H1 (cell line): Measurements from ENCODE around the gene SSH2. TPM values are rescaled to one million over a fixed set of nuclear protein-coding genes. Genes with fewer than 3 reads are reported as not detected.

Source experiments
- CTCF ChIA-PET: fragments of 300-600 bp; sonication (Branson Sonifier 250); formaldehyde crosslinking; loops from one replicate; lab custom pipeline; 2021; ENCODE audit not compliant: partially characterized antibody; lab: Charles Lee
- POLR2A ChIA-PET: fragments of 300-600 bp; sonication (Branson Sonifier 250); formaldehyde crosslinking; loops from one replicate; lab custom pipeline; 2021; ENCODE audit warnings: inconsistent platforms; ENCODE audit not compliant: partially characterized antibody; lab: Charles Lee
- DNase-seq, 2 experiments: peaks; one replicate each; pipeline versions ENCODE4 v3.0.0 to v3.0.0-alpha.2; 2010 to 2022; ENCODE audit warnings: low spot score in 2 of 2, low read depth in 1 of 2, mixed read lengths in 1 of 2
- FAIRE-seq: peaks from 2 replicates; lab custom pipeline; 2011; peaks lifted over from hg19 to GRCh38; lab: Jason Lieb, UNC
- H2AFZ ChIP-seq: 2 replicates; pipeline ENCODE4 v1.8.1; 2012; ENCODE audit warnings: low read length, inconsistent platforms
- H2AK5ac ChIP-seq: 2 replicates; pipeline ENCODE4 v1.6.1; 2013; ENCODE audit warnings: low read depth, low read length
- H2BK120ac ChIP-seq: replicated peaks from 2 replicates; pipeline ENCODE3; 2013; ENCODE audit warnings: low read depth, low read length, inconsistent platforms
- H2BK12ac ChIP-seq: 2 replicates; pipeline ENCODE4 v1.6.1; 2013; ENCODE audit warnings: low read depth, low read length
- H2BK15ac ChIP-seq: 2 replicates; pipeline ENCODE4 v1.6.1; 2013; ENCODE audit warnings: low read length
- H2BK20ac ChIP-seq: 2 replicates; pipeline ENCODE4 v1.6.1; 2013; ENCODE audit warnings: low read length
- H2BK5ac ChIP-seq: 2 replicates; pipeline ENCODE4 v1.6.1; 2013; ENCODE audit warnings: low read depth, low read length
- H3K14ac ChIP-seq: 2 replicates; pipeline ENCODE4 v1.6.1; 2013; ENCODE audit warnings: inconsistent platforms; ENCODE audit not compliant: insufficient read length
- H3K18ac ChIP-seq: 2 replicates; pipeline ENCODE4 v1.6.1; 2013; ENCODE audit warnings: low read length; ENCODE audit errors: extremely low read depth
- H3K23ac ChIP-seq: 2 replicates; pipeline ENCODE4 v1.6.1; 2013; ENCODE audit warnings: inconsistent platforms; ENCODE audit not compliant: insufficient read length
- H3K23me2 ChIP-seq: 2 replicates; pipeline ENCODE4 v1.6.1; 2013; ENCODE audit warnings: low read depth, low read length
- H3K27ac ChIP-seq: 2 replicates; pipeline ENCODE4 v1.6.1; 2011; ENCODE audit warnings: low read depth, low read length, inconsistent platforms
- H3K27me3 ChIP-seq, 4 experiments: replicated peaks in 1 of 4; 1 replicate in 1 of 4; 2 replicates in 3 of 4; pipeline versions ENCODE4 v1.6.1 to v1.8.1; 2011 to 2013; ENCODE audit warnings: low read length in 3 of 4, mild to moderate bottlenecking in 3 of 4, inconsistent platforms in 2 of 4, mixed read lengths in 2 of 4, moderate library complexity in 1 of 4; ENCODE audit not compliant: control insufficient read depth in 3 of 4, insufficient read depth in 3 of 4; ENCODE audit errors: extremely low read depth in 1 of 4
- H3K36me3 ChIP-seq, 4 experiments: 2 replicates each; pipeline versions ENCODE4 v1.6.1 to v1.8.1; 2011 to 2013; ENCODE audit warnings: mild to moderate bottlenecking in 4 of 4, low read length in 3 of 4, moderate library complexity in 2 of 4, control low read depth in 1 of 4, inconsistent platforms in 1 of 4; ENCODE audit not compliant: insufficient read depth in 4 of 4, control insufficient read depth in 2 of 4
- H3K4ac ChIP-seq: replicated peaks from 2 replicates; pipeline ENCODE3; 2013; ENCODE audit warnings: low read length, low read depth, mixed read lengths, inconsistent platforms; ENCODE audit not compliant: insufficient read length
- H3K4me1 ChIP-seq, 4 experiments: replicated peaks in 1 of 4; 1 replicate in 1 of 4; 2 replicates in 3 of 4; pipeline versions ENCODE4 v1.6.1 to v1.8.1; 2011 to 2013; ENCODE audit warnings: low read length in 3 of 4, inconsistent platforms in 2 of 4, mixed read lengths in 1 of 4; ENCODE audit not compliant: insufficient read depth in 4 of 4, control insufficient read depth in 3 of 4
- H3K4me2 ChIP-seq, 2 experiments: 2 replicates each; pipeline versions ENCODE4 v1.6.1 to v1.8.1; 2011 to 2013; ENCODE audit warnings: low read depth in 2 of 2, low read length in 2 of 2, control low read depth in 1 of 2, inconsistent platforms in 1 of 2, mild to moderate bottlenecking in 1 of 2; ENCODE audit not compliant: insufficient read depth in 1 of 2
- H3K4me3 ChIP-seq, 4 experiments: fragments of 200-600, 300-600 bp in 1 of 4; sonication (generic), shearing (Covaris generic), sonication (Bioruptor Twin) in 1 of 4; 2 replicates each; pipeline versions ENCODE4 v1.5.1 to v1.8.1; 2011 to 2016; ENCODE audit warnings: low read length in 4 of 4, low read depth in 3 of 4, control low read depth in 2 of 4, inconsistent platforms in 2 of 4, mild to moderate bottlenecking in 2 of 4, mixed read lengths in 1 of 4, moderate library complexity in 1 of 4; ENCODE audit not compliant: insufficient read depth in 2 of 4; ENCODE audit errors: extremely low read depth in 1 of 4
- H3K56ac ChIP-seq: replicated peaks from 2 replicates; pipeline ENCODE3; 2013; ENCODE audit warnings: low read depth, mild to moderate bottlenecking, mixed read lengths, low read length, inconsistent platforms; ENCODE audit not compliant: insufficient read length
- H3K79me1 ChIP-seq: 2 replicates; pipeline ENCODE4 v1.6.1; 2013; ENCODE audit warnings: low read depth, low read length, control low read depth
- H3K79me2 ChIP-seq, 2 experiments: 2 replicates each; pipeline versions ENCODE4 v1.6.1 to v1.8.1; 2012 to 2013; ENCODE audit warnings: low read length in 2 of 2, mild to moderate bottlenecking in 2 of 2, inconsistent platforms in 1 of 2; ENCODE audit not compliant: insufficient read depth in 2 of 2, control insufficient read depth in 1 of 2
- H3K9ac ChIP-seq, 4 experiments: replicated peaks in 1 of 4; 1 replicate in 1 of 4; 2 replicates in 3 of 4; pipeline versions ENCODE4 v1.6.1 to v1.8.1; 2011 to 2013; ENCODE audit warnings: low read depth in 3 of 4, low read length in 3 of 4, control low read depth in 2 of 4, mild to moderate bottlenecking in 2 of 4, moderate library complexity in 2 of 4, inconsistent platforms in 1 of 4; ENCODE audit errors: extremely low read depth in 1 of 4
- H3K9me3 ChIP-seq, 2 experiments: 2 replicates each; pipeline versions ENCODE4 v1.6.1 to v1.8.1; 2012 to 2013; ENCODE audit warnings: mild to moderate bottlenecking in 2 of 2, moderate library complexity in 2 of 2, control low read depth in 1 of 2, inconsistent platforms in 1 of 2, low read depth in 1 of 2, low read length in 1 of 2, mixed read lengths in 1 of 2; ENCODE audit not compliant: insufficient read depth in 2 of 2
- H4K20me1 ChIP-seq, 2 experiments: replicated peaks in 1 of 2; 2 replicates each; pipeline versions ENCODE3 to v1.8.1; 2011 to 2013; ENCODE audit warnings: inconsistent platforms in 2 of 2, low read length in 2 of 2, mild to moderate bottlenecking in 1 of 2; ENCODE audit not compliant: insufficient read depth in 2 of 2, control insufficient read depth in 1 of 2
- H4K5ac ChIP-seq: 2 replicates; pipeline ENCODE4 v1.6.1; 2013; ENCODE audit warnings: low read length, low read depth, mixed read lengths, inconsistent platforms; ENCODE audit not compliant: insufficient read length
- H4K8ac ChIP-seq: 2 replicates; pipeline ENCODE4 v1.8.0; 2013; ENCODE audit warnings: mild to moderate bottlenecking, moderate library complexity, low read length, inconsistent platforms; ENCODE audit not compliant: insufficient read depth; ENCODE audit errors: extremely low read depth
- H4K91ac ChIP-seq: replicated peaks from 2 replicates; pipeline ENCODE3; 2013; ENCODE audit warnings: low read length, mixed read lengths, inconsistent platforms; ENCODE audit not compliant: insufficient read length
- BACH1 ChIP-seq: IDR thresholded peaks from 2 replicates; pipeline ENCODE4 v1.6.1; 2012; ENCODE audit warnings: low read length, improper control_type of control experiment
- BCL11A ChIP-seq, 2 experiments: IDR thresholded peaks; one replicate each; pipeline ENCODE4 v1.6.1; 2011; ENCODE audit warnings: low read depth in 2 of 2, low read length in 2 of 2, mild to moderate bottlenecking in 2 of 2
- JUN ChIP-seq: IDR thresholded peaks from 2 replicates; pipeline ENCODE4 v1.6.1; 2011; ENCODE audit warnings: low read depth, mild to moderate bottlenecking, improper control_type of control experiment, low read length
- KDM5A ChIP-seq: fragments of 200-600 bp; IDR thresholded peaks from 2 replicates; pipeline ENCODE4 v1.7.1; 2012; ENCODE audit warnings: mild to moderate bottlenecking, low read length, inconsistent platforms, mixed read lengths
- NRF1 ChIP-seq: IDR thresholded peaks from 2 replicates; pipeline ENCODE4 v1.6.1; 2011; ENCODE audit warnings: mild to moderate bottlenecking, low read depth, low read length, improper control_type of control experiment
- PHF8 ChIP-seq: fragments of 200-600 bp; sonication (generic); conservative IDR thresholded peaks from 2 replicates; pipeline ENCODE4 v1.7.1; 2012; ENCODE audit warnings: low read depth, mild to moderate bottlenecking, inconsistent platforms, low read length, moderate library complexity
- POLR2A ChIP-seq, 2 experiments: IDR thresholded peaks; 1 replicate in 1 of 2; 2 replicates in 1 of 2; pipeline ENCODE4 v1.6.1; 2011; ENCODE audit warnings: low read depth in 2 of 2, low read length in 2 of 2, mild to moderate bottlenecking in 2 of 2; ENCODE audit errors: control extremely low read depth in 1 of 2
- RNF2 ChIP-seq: fragments of 200-900, 300-1000 bp; sonication (generic); IDR thresholded peaks from 2 replicates; pipeline ENCODE4 v1.7.1; 2016; ENCODE audit warnings: borderline replicate concordance, low read depth, mild to moderate bottlenecking, antibody characterized with exemption, low read length; ENCODE audit not compliant: poor library complexity, severe bottlenecking; ENCODE audit errors: missing control alignments
- RXRA ChIP-seq: IDR thresholded peaks from 2 replicates; pipeline ENCODE4 v1.6.1; 2011; ENCODE audit warnings: low read depth, mild to moderate bottlenecking, low read length, moderate library complexity; ENCODE audit not compliant: insufficient read depth
- SP1 ChIP-seq: IDR thresholded peaks from 2 replicates; pipeline ENCODE4 v1.6.1; 2011; ENCODE audit warnings: low read depth, low read length
- SP2 ChIP-seq: IDR thresholded peaks from 2 replicates; pipeline ENCODE4 v1.6.1; 2012; ENCODE audit warnings: mild to moderate bottlenecking, low read length, inconsistent platforms
- SP4 ChIP-seq: IDR thresholded peaks from 2 replicates; pipeline ENCODE4 v1.6.1; 2012; ENCODE audit warnings: low read length, inconsistent platforms
- SUZ12 ChIP-seq: fragments of 200-600 bp; sonication (generic); IDR thresholded peaks from 2 replicates; pipeline ENCODE4 v1.6.1; 2012; ENCODE audit warnings: mild to moderate bottlenecking, inconsistent platforms, low read length, moderate library complexity, mixed read lengths
- TAF1 ChIP-seq: IDR thresholded peaks from 2 replicates; pipeline ENCODE4 v1.6.1; 2011; ENCODE audit warnings: mild to moderate bottlenecking, low read depth, low read length
- WGBS, 2 experiments: shearing (Covaris generic) in 1 of 2; methylation state at CpG; one replicate each; pipeline versions ENCODE4 v1.1.6 to v1.1.7; 2013 to 2015; ENCODE audit warnings: low lambda C conversion rate in 2 of 2, mixed read lengths in 2 of 2, inconsistent platforms in 1 of 2, low coverage in 1 of 2, missing lambda C conversion rate in 1 of 2; ENCODE audit not compliant: insufficient replicate concordance in 2 of 2, insufficient coverage in 1 of 2, insufficient read length in 1 of 2; ENCODE audit errors: extremely low coverage in 1 of 2, missing lambda C conversion rate in 1 of 2; 5-methylcytosine and 5-hydroxymethylcytosine counted together
- polyA plus RNA-seq, 7 experiments: library from polyadenylated mRNA; depleted of rRNA in 3 of 7; stranded (reverse) in 5 of 7; unstranded in 2 of 7; fragments of >200 nt in 5 of 7; fragments of 200-250 nt in 2 of 7; gene quantifications; 1 replicate in 5 of 7; 2 replicates in 1 of 7; 4 replicates in 1 of 7; pipeline versions ENCODE4 v1.2.1 to v1.2.3, GENCODE V29; 2011 to 2013; ENCODE audit warnings: missing spikeins in 2 of 7, mixed read lengths in 2 of 7
- total RNA-seq: library from RNA; stranded (reverse); fragmentation: NEBNext Ultra II Directional; extraction: Animal tissue kit (Norgen Biotek cat#: 25700); gene quantifications from 2 replicates; pipeline ENCODE4 v1.2.1, GENCODE V29; 2021

SSH2 gene
- total and polyA plus RNA-seq, 2 of the 8 experiments (the other 6 are each of a cell fraction or from before 2014, with no cell fraction given), result 5.2 to 15.9 TPM

DNA sequence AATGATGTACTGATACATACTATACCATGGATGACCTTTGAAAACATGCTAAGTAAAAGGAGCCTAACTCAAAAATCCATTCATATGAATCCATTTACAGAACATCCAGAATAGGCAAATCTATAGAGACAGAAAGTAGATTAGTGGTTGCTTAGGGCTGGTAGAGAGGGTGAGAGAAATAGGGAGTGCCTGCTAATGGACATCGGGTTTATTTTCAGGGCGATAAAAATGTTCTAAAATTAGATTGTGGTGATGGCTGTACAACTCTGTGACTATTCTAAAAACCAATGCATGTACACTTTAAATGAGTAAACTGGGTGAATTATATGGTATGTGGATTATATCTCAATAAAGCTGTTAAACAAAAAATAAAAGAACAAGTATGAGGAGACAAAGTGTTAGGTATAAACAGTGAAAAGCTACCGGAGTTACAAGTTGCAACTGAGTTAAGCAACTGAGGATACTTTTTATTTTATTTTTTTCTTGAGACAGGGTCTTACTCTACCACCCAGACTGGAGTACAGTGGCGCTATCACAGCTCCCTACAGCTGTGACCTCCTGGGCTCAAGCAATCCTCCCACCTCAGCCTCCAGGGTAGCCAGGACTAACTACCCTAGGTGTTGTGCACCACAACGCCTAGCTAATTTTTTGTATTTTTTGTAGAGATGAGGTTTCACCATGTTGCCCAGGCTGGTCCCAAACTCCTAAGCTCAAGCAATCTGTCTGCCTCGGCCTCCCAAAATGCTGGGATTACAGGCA is 231.8 kb downstream of the SSH2 start:
- no peak overlapping the region for H3K56ac ChIP-seq
- no peak for DNase-seq
- CTCF ChIA-PET, result interaction anchor here (0.7 to 1.5 kb wide), 4 partner anchors 59 to 88 kb away, joined by 3 to 4 read pairs (median 3); no protein-coding TSS in a partner anchor
- no peak for TF ChIP-seq SP1
- no peak for TF ChIP-seq BACH1
- no peak for TF ChIP-seq JUN
- TF ChIP-seq PHF8, result no peak
- TF ChIP-seq RNF2, result no peak
- TF ChIP-seq BCL11A (IDR thresholded peaks at IDR 0.05; ENCODE audit: low read depth in 2 of 2, low read length in 2 of 2), result no peak
- TF ChIP-seq POLR2A (IDR thresholded peaks at IDR 0.05; ENCODE audit: control extremely low read depth in 1 of 2, low read depth in 2 of 2, low read length in 2 of 2), result no peak
- no peak for TF ChIP-seq SP2
- TF ChIP-seq SP4, result no peak
- no peak for TF ChIP-seq KDM5A
- no peak for TF ChIP-seq TAF1
- no peak for TF ChIP-seq SUZ12
- no peak for TF ChIP-seq RXRA
- TF ChIP-seq NRF1, result no peak

More for the DNA sequence above, 231.8 kb downstream of the SSH2 start:
- no peak overlapping the region for H3K4ac ChIP-seq
- H3K79me1 ChIP-seq, result no peaks in the 10 kb centered on the region
- no peak overlapping the region for H2AK5ac ChIP-seq
- no peak overlapping the region for H3K4me3 ChIP-seq
- no peak overlapping the region for H4K8ac ChIP-seq
- H3K23ac ChIP-seq, result no peak overlapping the region
- H3K27ac ChIP-seq, result no peak overlapping the region
- no peak overlapping the region for H3K18ac ChIP-seq
- no peak overlapping the region for H2AFZ ChIP-seq
- H2BK12ac ChIP-seq, result no peak overlapping the region
- no peaks in the 10 kb centered on the region for H3K36me3 ChIP-seq
- no peak overlapping the region for H4K91ac ChIP-seq
- H3K14ac ChIP-seq, result no peak overlapping the region
- H2BK15ac ChIP-seq, result no peak overlapping the region
- H4K5ac ChIP-seq, result no peak overlapping the region
- H3K4me1 ChIP-seq, result no peaks in the 10 kb centered on the region
- FAIRE-seq, result no peak
- no peak overlapping the region for H2BK5ac ChIP-seq
- no peak overlapping the region for H3K9ac ChIP-seq
- H2BK120ac ChIP-seq, result no peak overlapping the region
- no peaks in the 10 kb centered on the region for H3K27me3 ChIP-seq
- no peaks in the 10 kb centered on the region for H3K23me2 ChIP-seq
- H4K20me1 ChIP-seq, result no peaks in the 10 kb centered on the region
- H3K79me2 ChIP-seq, result no peaks in the 10 kb centered on the region
- no peaks in the 10 kb centered on the region for H3K9me3 ChIP-seq
- no peak overlapping the region for H3K4me2 ChIP-seq
- no peak overlapping the region for H2BK20ac ChIP-seq
- 94% methylated on average over 6 of the region's 6 CpGs; no CpG with 5 or more reads in 1 of the 2 experiments for WGBS, 2 experiments
- POLR2A ChIA-PET, result interaction anchor here (1.4 kb wide), 1 partner anchor 8 kb away, joined by 5 read pairs; no protein-coding TSS in a partner anchor
